GM21528 (cell line): ENCODE results near the gene MBTPS2.
"Not testable (repeated sequence)": the region's sequence is repeated elsewhere in the genome, so short reads cannot be mapped to it uniquely, and the experiment has no call there.

Experiments used
- ATAC-seq: cut with Tn5 transposase; IDR thresholded peaks from one replicate; pipeline ENCODE4 v1.9.1; 2021; ENCODE audit warnings: mild to moderate bottlenecking, moderate library complexity; ENCODE audit not compliant: unreplicated experiment, low FRiP score

Gene MBTPS2

GRCh38 chrX:21855937-21856415 lies 16.6 kb downstream of the MBTPS2 start, which contains the start of gene YY2:
Gene YY2, plus strand, starts transcription at chrX:21855987. Its CDS starts 498 bp downstream, at chrX:21856485.
- no peak for ATAC-seq

- ATAC-seq = no peak
These were observed 17.1 kb downstream of the MBTPS2 start for GRCh38 chrX:21856504-21856903.

GRCh38 chrX:21863241-21863640 lies 23.8 kb downstream of the MBTPS2 start:
- no peak for ATAC-seq

GRCh38 chrX:21865436-21865835 lies 26.0 kb downstream of the MBTPS2 start:
- no peak for ATAC-seq

GRCh38 chrX:21870494-21870893 lies 31.1 kb downstream of the MBTPS2 start:
- ATAC-seq = no peak

GRCh38 chrX:21873063-21873775 lies 33.8 kb downstream of the MBTPS2 start:
- ATAC-seq = no peak

GRCh38 chrX:21874182-21874581 lies 34.8 kb downstream of the MBTPS2 start:
- not testable (repeated sequence) for ATAC-seq

GRCh38 chrX:21875013-21875412 lies 35.6 kb downstream of the MBTPS2 start:
- ATAC-seq = no peak

GRCh38 chrX:21881881-21882574 lies 42.6 kb downstream of the MBTPS2 start:
- ATAC-seq = no peak

- ATAC-seq = no peak
These were observed 43.8 kb downstream of the MBTPS2 start for GRCh38 chrX:21883258-21883657.

- no peak for ATAC-seq
These were observed 46.2 kb downstream of the MBTPS2 start for GRCh38 chrX:21885568-21885967.

- no peak for ATAC-seq
These were observed 65.9 kb downstream of the MBTPS2 start for GRCh38 chrX:21905313-21905712.

- no peak for ATAC-seq
These were observed 66.5 kb downstream of the MBTPS2 start for GRCh38 chrX:21905953-21906352.

- no peak for ATAC-seq
These were observed 67.8 kb downstream of the MBTPS2 start for GRCh38 chrX:21907260-21907659.

GRCh38 chrX:21911481-21911880 lies 72.1 kb downstream of the MBTPS2 start:
- no peak for ATAC-seq

GRCh38 chrX:21912220-21912619 lies 72.8 kb downstream of the MBTPS2 start:
- no peak for ATAC-seq

- ATAC-seq = no peak
These were observed 73.6 kb downstream of the MBTPS2 start for GRCh38 chrX:21912989-21913388.

GRCh38 chrX:21926116-21926515 lies 86.7 kb downstream of the MBTPS2 start:
- ATAC-seq = no peak

- no peak for ATAC-seq
These were observed 87.3 kb downstream of the MBTPS2 start for GRCh38 chrX:21926527-21927278.

GRCh38 chrX:21929209-21929608 lies 89.8 kb downstream of the MBTPS2 start:
- no peak for ATAC-seq

- no peak for ATAC-seq
These were observed 91.6 kb downstream of the MBTPS2 start for GRCh38 chrX:21930986-21931385.
